Smooth muscle cell (in vitro differentiated cells): Measurements from ENCODE around the gene SYNPO2L. TPM values are rescaled to one million over a fixed set of nuclear protein-coding genes. Genes with fewer than 3 reads are reported as not detected.
A peak's percentile ranks its signal among the peaks of the same experiment; 100 is the strongest.

Source experiments
- DNase-seq: peaks from one replicate; lab custom pipeline; 2025; ENCODE audit not compliant: unreplicated experiment; lab: John Stamatoyannopoulos, UW
- H2AFZ ChIP-seq: fragments of 200-600 bp; sonication (generic); 2 replicates; pipeline ENCODE4 v1.6.0; 2016; ENCODE audit warnings: antibody characterized with exemption, low read depth, mild to moderate bottlenecking
- H3F3A ChIP-seq: fragments of 200-600 bp; sonication (generic); 2 replicates; pipeline ENCODE4 v1.6.0; 2017; ENCODE audit warnings: antibody characterized with exemption, low read depth
- H3K27ac ChIP-seq: fragments of 200-600 bp; sonication (generic); 2 replicates; pipeline ENCODE4 v1.5.1; 2016; ENCODE audit warnings: low read depth, mild to moderate bottlenecking
- H3K27me3 ChIP-seq: fragments of 200-600 bp; sonication (generic); 2 replicates; pipeline ENCODE4 v1.6.1; 2016; ENCODE audit warnings: low read depth, mild to moderate bottlenecking
- H3K36me3 ChIP-seq: fragments of 200-600 bp; sonication (generic); 2 replicates; pipeline ENCODE4 v1.5.1; 2016; ENCODE audit warnings: low read depth
- H3K4me1 ChIP-seq: fragments of 200-600 bp; sonication (generic); 2 replicates; pipeline ENCODE4 v1.5.1; 2016; ENCODE audit warnings: low read depth
- H3K4me2 ChIP-seq: fragments of 200-600 bp; sonication (generic); 2 replicates; pipeline ENCODE4 v1.6.0; 2016; ENCODE audit warnings: mild to moderate bottlenecking
- H3K4me3 ChIP-seq: fragments of 200-600 bp; sonication (generic); 2 replicates; pipeline ENCODE4 v1.5.1; 2016; ENCODE audit warnings: mild to moderate bottlenecking
- H3K79me2 ChIP-seq: fragments of 200-600 bp; sonication (generic); 2 replicates; pipeline ENCODE4 v1.6.0; 2016; ENCODE audit warnings: low read depth, mild to moderate bottlenecking
- H3K9ac ChIP-seq: fragments of 200-600 bp; sonication (generic); 2 replicates; pipeline ENCODE4 v1.6.0; 2016; ENCODE audit warnings: low read depth
- H3K9me3 ChIP-seq: fragments of 200-600 bp; sonication (generic); replicated peaks from 2 replicates; pipeline ENCODE4 v1.5.1; 2016; ENCODE audit warnings: low read depth
- H4K20me1 ChIP-seq: fragments of 200-600 bp; sonication (generic); 2 replicates; pipeline ENCODE4 v1.6.0; 2016; ENCODE audit warnings: low read depth
- CTCF ChIP-seq: fragments of 200-600 bp; sonication (generic); IDR thresholded peaks from 2 replicates; pipeline ENCODE4 v1.5.1; 2017; ENCODE audit warnings: borderline replicate concordance, mild to moderate bottlenecking, antibody characterized with exemption; ENCODE audit not compliant: insufficient read depth, poor library complexity, severe bottlenecking
- WGBS: methylation state at CpG from one replicate; pipeline ENCODE4 v1.1.7; 2016; ENCODE audit warnings: low lambda C conversion rate; 5-methylcytosine and 5-hydroxymethylcytosine counted together
- polyA plus RNA-seq: library from polyadenylated mRNA; unstranded; fragments of >200 nt; fragmentation: Nextera tagmentation; extraction: Ambion mirVana; gene quantifications from 2 replicates; pipeline ENCODE4 v1.2.1, GENCODE V29; 2016
- total RNA-seq: library from RNA; depleted of rRNA; stranded (reverse); fragments of >200 nt; gene quantifications from 2 replicates; pipeline ENCODE4 v1.2.3, GENCODE V29; 2014

Gene SYNPO2L
- total and polyA plus RNA-seq, 2 experiments from 2014 or later = 0.25 TPM; not detected in 1

GRCh38 chr10:73650537-73651331 is 5.1 kb downstream of the SYNPO2L start:
- H3F3A ChIP-seq = peaks cover 7% of the 10 kb centered on the region
- no peaks in the 10 kb centered on the region for H3K36me3 ChIP-seq
- no peaks in the 10 kb centered on the region for H3K79me2 ChIP-seq
- 77% methylated on average over 5 of the region's 5 CpGs for WGBS
- no peak for DNase-seq
- H3K9me3 ChIP-seq = no peaks in the 10 kb centered on the region
- no peak overlapping the region for H2AFZ ChIP-seq
- H3K4me3 ChIP-seq = no peak overlapping the region
- peak overlapping the region; percentile 50 for H3K4me2 ChIP-seq
- no peak for TF ChIP-seq CTCF
- H4K20me1 ChIP-seq = no peaks in the 10 kb centered on the region
- H3K27ac ChIP-seq = peak overlapping the region; percentile 86
- H3K4me1 ChIP-seq = no peaks in the 10 kb centered on the region
- H3K9ac ChIP-seq = peak overlapping the region; percentile 74
- no peaks in the 10 kb centered on the region for H3K27me3 ChIP-seq

GRCh38 chr10:73649876-73650536 is 5.8 kb downstream of the SYNPO2L start:
- H3K36me3 ChIP-seq = no peaks in the 10 kb centered on the region
- no peaks in the 10 kb centered on the region for H3K9me3 ChIP-seq
- H3K4me1 ChIP-seq = no peaks in the 10 kb centered on the region
- no peaks in the 10 kb centered on the region for H3K27me3 ChIP-seq
- no peak overlapping the region for H2AFZ ChIP-seq
- H3K9ac ChIP-seq = no peak overlapping the region
- no peak overlapping the region for H3K4me3 ChIP-seq
- no peaks in the 10 kb centered on the region for H4K20me1 ChIP-seq
- H3F3A ChIP-seq = peaks cover 7% of the 10 kb centered on the region
- 90% methylated on average over 6 of the region's 6 CpGs for WGBS
- DNase-seq = no peak
- no peak for TF ChIP-seq CTCF
- no peak overlapping the region for H3K4me2 ChIP-seq
- H3K79me2 ChIP-seq = no peaks in the 10 kb centered on the region
- H3K27ac ChIP-seq = peak overlapping the region; percentile 86

GRCh38 chr10:73648975-73649829 is 6.6 kb downstream of the SYNPO2L start:
- H3K9me3 ChIP-seq = no peaks in the 10 kb centered on the region
- peaks cover 7% of the 10 kb centered on the region for H3F3A ChIP-seq
- H3K79me2 ChIP-seq = no peaks in the 10 kb centered on the region
- H3K4me3 ChIP-seq = no peak overlapping the region
- no peaks in the 10 kb centered on the region for H4K20me1 ChIP-seq
- no peak overlapping the region for H2AFZ ChIP-seq
- 69% methylated on average over 4 of the region's 4 CpGs for WGBS
- H3K27me3 ChIP-seq = no peaks in the 10 kb centered on the region
- H3K9ac ChIP-seq = no peak overlapping the region
- no peak for DNase-seq
- peak overlapping the region; percentile 86 for H3K27ac ChIP-seq
- H3K36me3 ChIP-seq = no peaks in the 10 kb centered on the region
- peak overlapping the region; percentile 97 for H3K4me2 ChIP-seq
- no peak for TF ChIP-seq CTCF
- H3K4me1 ChIP-seq = no peaks in the 10 kb centered on the region
